ENCODE measurements around the gene GNPTAB. TPM values are rescaled to one million over a fixed set of nuclear protein-coding genes. Genes with fewer than 3 reads are reported as not detected.

The GNPTAB gene
- total and polyA plus RNA-seq, 2 of the 8 experiments (the other 6 are each of a cell fraction or from before 2014, with no cell fraction given) = 21.5 to 51.3 TPM

GRCh38 chr12:101876322-101876860, 45.6 kb upstream of the GNPTAB start (continued):
- TF ChIP-seq KDM4A (IDR thresholded peaks at IDR 0.05; ENCODE audit: low read depth, low read length, severe bottlenecking) = no peak
- TF ChIP-seq CHD7 (IDR thresholded peaks at IDR 0.05; ENCODE audit: insufficient replicate concordance, low read length) = no peak
